PC-3 (cell line): ENCODE data around the gene FLNC.

Experiments
- CTCF ChIP-seq: fragments of 300-600 bp; sonication (generic); conservative IDR thresholded peaks from 2 replicates; pipeline ENCODE4 v1.5.1; 2017; ENCODE audit warnings: antibody characterized with exemption, low read depth, mild to moderate bottlenecking, low read length
- EZH2 ChIP-seq: fragments of 300-600 bp; sonication (generic); IDR thresholded peaks from one replicate; pipeline ENCODE4 v1.6.1; 2017; ENCODE audit warnings: antibody characterized with exemption, mild to moderate bottlenecking, low read length; ENCODE audit not compliant: unreplicated experiment
- EZH2phosphoT487 ChIP-seq: fragments of 300-600 bp; sonication (generic); IDR thresholded peaks from 2 replicates; pipeline ENCODE4 v1.6.1; 2018; ENCODE audit warnings: mild to moderate bottlenecking, antibody characterized with exemption, low read length, borderline replicate concordance

DNA sequence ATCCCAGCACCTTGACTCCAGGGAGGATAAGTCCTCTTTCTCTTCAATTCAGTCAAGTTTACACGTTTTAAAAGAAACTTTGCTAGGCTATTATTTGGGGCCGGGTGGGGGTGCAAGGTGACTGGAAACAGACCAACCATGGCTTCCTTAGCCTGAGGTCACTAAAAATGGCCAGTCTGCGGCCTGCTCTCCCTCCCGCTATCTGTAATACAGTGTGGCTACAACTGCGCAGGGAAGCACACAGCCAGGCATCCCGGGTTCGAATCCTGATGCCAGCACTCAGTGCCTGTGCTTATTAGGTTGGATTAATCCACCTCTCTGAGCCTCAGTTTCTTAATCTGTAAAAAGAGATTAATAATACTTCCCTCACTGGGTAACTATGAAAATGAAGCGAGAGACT, 51.9 kb downstream of the FLNC start:
- TF ChIP-seq CTCF (no peak), EZH2 (no peak), EZH2phosphoT487 (no peak)
